IMR-90 (cell line): ENCODE measurements around the gene ASB7. TPM values are rescaled to one million over a fixed set of nuclear protein-coding genes. Genes with fewer than 3 reads are reported as not detected.
A peak's percentile ranks its signal among the peaks of the same experiment; 100 is the strongest.

Experiments used
- ATAC-seq: fragments of 200-7000 bp; cut with Tn5 transposase; 2 replicates; pipeline ENCODE4 v1.9.1; 2020; ENCODE audit warnings: low read depth, mild to moderate bottlenecking, moderate library complexity
- BruUV-seq: library from RNA; stranded (reverse); fragments of 400-500 nt; replicated peaks from 2 replicates; lab custom pipeline; 2021; lab: Mats Ljungman, UMichigan
- CTCF ChIA-PET: fragments of 300-600 bp; formaldehyde crosslinking; extraction: SDS; loops from one replicate; lab custom pipeline; 2021; ENCODE audit warnings: antibody characterized with exemption; lab: Yijun Ruan, JAX
- POLR2A ChIA-PET: fragments of 300-600 bp; sonication (Branson Sonifier 250); formaldehyde crosslinking; loops from one replicate; lab custom pipeline; 2022; ENCODE audit warnings: antibody characterized with exemption; ENCODE audit not compliant: unreplicated experiment; lab: Charles Lee
- DNase-seq: peaks from one replicate; pipeline ENCODE4 v3.0.0; 2013
- H2AFZ ChIP-seq: replicated peaks from 2 replicates; pipeline ENCODE3; 2013; ENCODE audit warnings: low read length, mild to moderate bottlenecking; ENCODE audit not compliant: poor library complexity
- H2AK5ac ChIP-seq: 2 replicates; pipeline ENCODE4 v1.6.1; 2013; ENCODE audit warnings: low read depth, low read length, inconsistent platforms
- H2AK9ac ChIP-seq: replicated peaks from 2 replicates; pipeline ENCODE3; 2013; ENCODE audit warnings: mild to moderate bottlenecking, low read depth, low read length, moderate library complexity; ENCODE audit not compliant: poor library complexity
- H2BK120ac ChIP-seq: 2 replicates; pipeline ENCODE4 v1.6.1; 2013; ENCODE audit warnings: low read depth, low read length, inconsistent platforms
- H2BK15ac ChIP-seq: 3 replicates; pipeline ENCODE4 v1.6.1; 2013; ENCODE audit warnings: low read depth, low read length, inconsistent platforms
- H2BK20ac ChIP-seq: 2 replicates; pipeline ENCODE4 v1.6.1; 2013; ENCODE audit warnings: low read depth, mild to moderate bottlenecking, inconsistent platforms, low read length, moderate library complexity
- H2BK5ac ChIP-seq: 2 replicates; pipeline ENCODE4 v1.6.1; 2013; ENCODE audit warnings: mild to moderate bottlenecking, low read depth, low read length, inconsistent platforms; ENCODE audit not compliant: poor library complexity, severe bottlenecking
- H3K14ac ChIP-seq: replicated peaks from 2 replicates; pipeline ENCODE4 v1.6.1; 2013; ENCODE audit warnings: low read depth, low read length, inconsistent platforms
- H3K18ac ChIP-seq: 2 replicates; pipeline ENCODE4 v1.6.1; 2013; ENCODE audit warnings: low read depth, low read length, control low read depth
- H3K23ac ChIP-seq: 2 replicates; pipeline ENCODE4 v1.6.1; 2013; ENCODE audit warnings: low read depth, low read length, inconsistent platforms
- H3K27ac ChIP-seq: 2 replicates; pipeline ENCODE4 v1.5.1; 2013; ENCODE audit warnings: mild to moderate bottlenecking, control low read depth, low read length; ENCODE audit not compliant: insufficient read depth
- H3K27me3 ChIP-seq: 2 replicates; pipeline ENCODE4 v1.6.1; 2013; ENCODE audit warnings: low read length; ENCODE audit not compliant: control insufficient read depth, insufficient read depth
- H3K36me3 ChIP-seq: 2 replicates; pipeline ENCODE4 v1.6.1; 2013; ENCODE audit warnings: low read length, mixed read lengths; ENCODE audit not compliant: control insufficient read depth, insufficient read depth
- H3K4ac ChIP-seq: 2 replicates; pipeline ENCODE4 v1.6.1; 2013; ENCODE audit warnings: low read depth, low read length, inconsistent platforms
- H3K4me1 ChIP-seq: 2 replicates; pipeline ENCODE4 v1.6.1; 2013; ENCODE audit warnings: low read length, mixed read lengths; ENCODE audit not compliant: control insufficient read depth, insufficient read depth
- H3K4me2 ChIP-seq: 2 replicates; pipeline ENCODE4 v1.6.1; 2013; ENCODE audit warnings: low read depth, mild to moderate bottlenecking, control low read depth, low read length, moderate library complexity
- H3K4me3 ChIP-seq: 2 replicates; pipeline ENCODE4 v1.5.1; 2013; ENCODE audit warnings: low read depth, mild to moderate bottlenecking, control low read depth, low read length, moderate library complexity; ENCODE audit not compliant: insufficient read depth
- H3K56ac ChIP-seq: 2 replicates; pipeline ENCODE4 v1.6.1; 2013; ENCODE audit warnings: low read length, inconsistent platforms; ENCODE audit not compliant: insufficient read depth; ENCODE audit errors: extremely low read depth
- H3K79me1 ChIP-seq, 2 experiments: 2 replicates each; pipeline ENCODE4 v1.6.1; 2013; ENCODE audit warnings: low read length in 2 of 2, inconsistent platforms in 1 of 2, low read depth in 1 of 2
- H3K9ac ChIP-seq: 2 replicates; pipeline ENCODE4 v1.6.1; 2013; ENCODE audit warnings: low read depth, low read length, control low read depth
- H3K9me1 ChIP-seq: 2 replicates; pipeline ENCODE4 v1.6.1; 2013; ENCODE audit warnings: low read length, inconsistent platforms; ENCODE audit not compliant: insufficient read depth
- H3K9me3 ChIP-seq: 2 replicates; pipeline ENCODE4 v1.6.1; 2013; ENCODE audit warnings: low read length; ENCODE audit not compliant: control insufficient read depth, insufficient read depth
- H4K20me1 ChIP-seq: 2 replicates; pipeline ENCODE4 v1.6.1; 2013; ENCODE audit warnings: low read length, inconsistent platforms; ENCODE audit not compliant: insufficient read depth
- H4K5ac ChIP-seq: 2 replicates; pipeline ENCODE4 v1.6.1; 2013; ENCODE audit warnings: mild to moderate bottlenecking, low read depth, low read length, control low read depth
- H4K8ac ChIP-seq, 2 experiments: 2 replicates each; pipeline ENCODE4 v1.6.1; 2013; ENCODE audit warnings: low read depth in 2 of 2, low read length in 2 of 2, control low read depth in 1 of 2, inconsistent platforms in 1 of 2
- H4K91ac ChIP-seq: 2 replicates; pipeline ENCODE4 v1.6.1; 2013; ENCODE audit warnings: low read depth, low read length, inconsistent platforms; ENCODE audit not compliant: insufficient read depth
- CEBPB ChIP-seq: IDR thresholded peaks from 2 replicates; pipeline ENCODE4 v1.6.1; 2012; ENCODE audit warnings: low read depth, low read length, improper control_type of control experiment
- CHD1 ChIP-seq: IDR thresholded peaks from 2 replicates; pipeline ENCODE4 v1.6.1; 2012; ENCODE audit warnings: low read depth, low read length, improper control_type of control experiment
- RAD21 ChIP-seq: IDR thresholded peaks from 2 replicates; pipeline ENCODE4 v1.6.1; 2012; ENCODE audit warnings: low read length, improper control_type of control experiment
- WGBS, 2 experiments: methylation state at CpG; one replicate each; pipeline versions ENCODE4 v1.1.5 to v1.1.7; 2013; ENCODE audit warnings: missing lambda C conversion rate in 2 of 2; ENCODE audit not compliant: insufficient read length in 1 of 2; ENCODE audit errors: extremely low coverage in 2 of 2; 5-methylcytosine and 5-hydroxymethylcytosine counted together
- dilution Hi-C: fragments of 300-500 bp; cut with HindIII; formaldehyde crosslinking; loops from one replicate; pipeline ENCODE4 v1.14.3; 2018; ENCODE audit warnings: low sequenced_read_pairs; ENCODE audit not compliant: unreplicated experiment
- in situ Hi-C: fragments of 300-500 bp; cut with MboI; formaldehyde crosslinking; loops from 3 replicates; pipeline ENCODE4 v1.14.3; 2019; ENCODE audit warnings: low sequenced_read_pairs, inconsistent platforms, mixed read lengths
- intact Hi-C: fragments of 100-400 bp; cut with micrococcal nuclease; formaldehyde crosslinking; loops from 2 replicates; pipeline ENCODE4 v1.10.0; 2022
- polyA plus RNA-seq, 3 experiments: library from polyadenylated mRNA; depleted of rRNA; stranded (reverse); fragments of >200 nt; gene quantifications; 2 replicates each; pipeline ENCODE4 v1.2.3, GENCODE V29; 2012; ENCODE audit warnings: low replicate concordance in 1 of 3
- total RNA-seq: library from RNA; depleted of rRNA; stranded (reverse); fragments of >200 nt; gene quantifications from 2 replicates; pipeline ENCODE4 v1.2.3, GENCODE V29; 2012

The ASB7 gene
- total and polyA plus RNA-seq, 2 of the 4 experiments (the other 2 are of a cell fraction): 7.7 to 16.7 TPM

DNA sequence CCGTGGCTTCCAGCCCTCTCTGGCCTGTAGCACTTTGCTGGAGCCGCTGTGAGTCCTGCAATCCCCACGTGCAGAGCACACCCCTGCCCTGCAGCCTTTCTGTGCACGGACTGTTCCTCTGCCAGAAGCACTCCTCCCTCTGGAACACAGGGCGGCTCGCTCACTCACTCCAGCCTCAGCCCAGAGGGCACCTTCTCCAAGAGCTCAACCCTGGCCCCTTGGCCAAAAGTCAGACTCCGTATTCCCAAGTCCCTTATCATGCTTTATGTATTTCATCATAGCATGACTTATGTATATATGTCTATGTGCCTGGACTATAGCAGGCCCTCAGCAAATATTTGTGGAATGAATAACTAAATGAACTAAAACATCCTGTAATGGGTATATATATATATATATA lies 63.2 kb downstream of the ASB7 start:
- Histone ChIP-seq H3K14ac (peak overlapping the region; percentile 63), H2AK5ac (peak overlapping the region; percentile 40; the same call in 1 of the 2 replicates), H3K9me1 (peaks cover 10% of the 10 kb centered on the region), H3K27ac (no peak overlapping the region), H2AK9ac (no peak overlapping the region), H3K4me2 (no peak overlapping the region), H3K18ac (no peak overlapping the region), H2AFZ (peak overlapping the region; percentile 60), H3K9ac (no peak overlapping the region), H3K27me3 (no peaks in the 10 kb centered on the region; the same call in 1 of the 2 replicates), H2BK5ac (no peak overlapping the region), H3K4me3 (no peak overlapping the region), H3K4me1 (peaks cover 11% of the 10 kb centered on the region; the same call in 1 of the 2 replicates), H3K36me3 (no peaks in the 10 kb centered on the region), H4K20me1 (no peaks in the 10 kb centered on the region), H3K4ac (peak overlapping the region; percentile 31), H3K56ac (no peak overlapping the region), H3K79me1 (no peaks in the 10 kb centered on the region), H3K9me3 (no peaks in the 10 kb centered on the region), H4K8ac (no peak overlapping the region; a peak in 1 of 4 replicates), H4K5ac (no peak overlapping the region), H3K23ac (no peak overlapping the region), H2BK15ac (peak overlapping the region; percentile 21; the same call in 1 of the 3 replicates), H2BK20ac (peak overlapping the region; percentile 42), H2BK120ac (peak overlapping the region; percentile 61; the same call in 1 of the 2 replicates), H4K91ac (no peak overlapping the region)
- ATAC-seq: peak; percentile 38
- WGBS, 2 experiments: 36% methylated on average over 3 of the region's 7 CpGs; no CpG with 5 or more reads in 1 of the 2 experiments
- DNase-seq: peak; percentile 58
- CTCF ChIA-PET: no interaction called here
- dilution Hi-C loops: no loop called here
- intact Hi-C loops: no loop called here
- TF ChIP-seq RAD21 (no peak), CEBPB (peak; percentile 55), CHD1 (no peak)
- BruUV-seq: no TSS peak
- POLR2A ChIA-PET: no interaction called here
- in situ Hi-C loops: loop anchor here (10.0 kb wide), 1 partner anchor 209 kb away; the partner anchor contains the start of gene ALDH1A3
